Cardiac fibroblast (primary cell): ENCODE measurements around the gene YWHAE.
"Not testable (repeated sequence)": the region's sequence is repeated elsewhere in the genome, so short reads cannot be mapped to it uniquely, and the experiment has no call there.

ENCODE experiments used
- DNase-seq, 2 donors: peaks; one replicate each; pipeline versions ENCODE4 v3.0.0 to v3.0.0-alpha.2; 2010; ENCODE audit warnings: low read depth in 2 of 2
- H3K4me3 ChIP-seq, 2 donors: replicated peaks in 1 of 2; 1 replicate in 1 of 2; 2 replicates in 1 of 2; pipeline ENCODE4 v1.5.1; 2011; ENCODE audit warnings: low read depth in 2 of 2, low read length in 2 of 2, mild to moderate bottlenecking in 2 of 2, moderate library complexity in 1 of 2
- CTCF ChIP-seq: IDR thresholded peaks from one replicate; pipeline ENCODE4 v1.5.1; 2011; ENCODE audit warnings: low read depth, mild to moderate bottlenecking, low read length, inconsistent platforms

Gene YWHAE

GRCh38 chr17:1399679-1400512 lies at the start of gene YWHAE:
YWHAE (minus strand) TSS chr17:1400222; CDS start chr17:1400110, 112 bp downstream.
- peak within 1 kb of the TSS; percentile 84 to 93 for H3K4me3 ChIP-seq
- TF ChIP-seq CTCF: no peak
- peak; percentile 95 to 96 for DNase-seq

GRCh38 chr17:1449412-1449967 lies 49.5 kb upstream of the YWHAE start:
- TF ChIP-seq CTCF: no peak
- DNase-seq: no peak
- no peak overlapping the region for H3K4me3 ChIP-seq

GRCh38 chr17:1447052-1447451 lies 47.0 kb upstream of the YWHAE start:
- no peak for TF ChIP-seq CTCF
- DNase-seq: peak; percentile 39
- H3K4me3 ChIP-seq: no peak overlapping the region

GRCh38 chr17:1446201-1446600 lies 46.2 kb upstream of the YWHAE start:
- DNase-seq: no peak
- H3K4me3 ChIP-seq: no peak overlapping the region
- no peak for TF ChIP-seq CTCF

- H3K4me3 ChIP-seq: not testable (repeated sequence)
Measured at GRCh38 chr17:1445695-1446094, 45.7 kb upstream of the YWHAE start.

DNA sequence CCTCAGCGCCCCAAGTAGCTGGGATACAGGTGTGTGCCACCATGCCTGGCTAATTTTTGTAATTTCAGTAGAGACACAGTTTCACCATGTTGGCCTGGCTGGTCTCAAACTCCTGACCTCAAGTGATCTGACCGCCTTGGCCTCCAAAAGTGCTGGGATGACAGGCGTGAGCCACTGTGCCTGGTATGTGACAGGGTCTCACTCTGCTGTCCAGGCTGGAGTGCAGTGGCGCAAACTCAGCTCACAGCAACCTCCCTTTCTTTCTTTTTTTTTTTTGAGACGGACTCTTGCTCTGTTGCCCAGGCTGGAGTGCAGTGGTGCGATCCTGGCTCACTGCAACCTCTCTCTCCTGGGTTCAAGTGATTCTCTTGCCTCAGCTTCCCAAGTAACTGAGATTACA lies 42.7 kb upstream of the YWHAE start:
- not testable (repeated sequence) for DNase-seq, H3K4me3 ChIP-seq

More at GRCh38 chr17:1445695-1446094, 45.7 kb upstream of the YWHAE start:
- not testable (repeated sequence) for DNase-seq

DNA sequence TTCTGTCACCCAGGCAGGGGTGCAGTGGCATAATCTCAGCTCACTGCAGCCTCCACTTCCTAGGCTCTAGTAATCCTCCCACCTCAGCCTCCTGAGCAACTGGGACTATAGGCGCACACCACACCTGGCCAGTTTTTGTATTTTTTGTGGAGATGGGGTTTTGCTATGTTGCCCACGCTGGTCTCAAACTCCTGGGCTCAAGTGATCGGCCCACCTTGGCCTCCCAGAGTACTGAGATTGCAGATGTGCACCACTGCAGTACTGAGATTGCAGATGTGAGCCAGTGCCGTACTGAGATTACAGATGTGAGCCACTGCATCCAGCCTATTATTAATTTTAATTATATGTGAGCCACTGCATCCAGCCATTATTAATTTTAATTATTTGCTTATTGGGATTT lies 42.2 kb upstream of the YWHAE start:
- TF ChIP-seq CTCF: no peak
- no peak for DNase-seq
- no peak overlapping the region for H3K4me3 ChIP-seq
